ENCODE data around the gene SLC19A1.

DNA sequence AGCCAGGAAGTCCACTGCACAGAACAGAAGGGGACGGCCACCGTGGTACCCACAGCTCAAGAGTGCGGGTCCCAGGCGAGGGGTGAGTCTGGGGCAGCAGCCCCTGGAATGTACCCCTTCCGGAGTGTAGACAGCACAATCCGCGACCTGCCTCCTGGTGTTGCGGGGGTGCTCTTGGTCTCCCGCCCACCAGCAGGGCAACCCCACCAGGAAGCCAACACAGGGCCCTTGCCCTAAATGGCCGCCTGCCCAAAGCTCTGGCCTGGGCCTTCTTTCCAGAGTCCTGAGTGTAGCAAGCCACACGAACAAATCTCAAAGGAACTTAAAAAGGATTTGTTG is 1.1 kb upstream of the SLC19A1 start:
- TF ChIP-seq, protein P1, sequence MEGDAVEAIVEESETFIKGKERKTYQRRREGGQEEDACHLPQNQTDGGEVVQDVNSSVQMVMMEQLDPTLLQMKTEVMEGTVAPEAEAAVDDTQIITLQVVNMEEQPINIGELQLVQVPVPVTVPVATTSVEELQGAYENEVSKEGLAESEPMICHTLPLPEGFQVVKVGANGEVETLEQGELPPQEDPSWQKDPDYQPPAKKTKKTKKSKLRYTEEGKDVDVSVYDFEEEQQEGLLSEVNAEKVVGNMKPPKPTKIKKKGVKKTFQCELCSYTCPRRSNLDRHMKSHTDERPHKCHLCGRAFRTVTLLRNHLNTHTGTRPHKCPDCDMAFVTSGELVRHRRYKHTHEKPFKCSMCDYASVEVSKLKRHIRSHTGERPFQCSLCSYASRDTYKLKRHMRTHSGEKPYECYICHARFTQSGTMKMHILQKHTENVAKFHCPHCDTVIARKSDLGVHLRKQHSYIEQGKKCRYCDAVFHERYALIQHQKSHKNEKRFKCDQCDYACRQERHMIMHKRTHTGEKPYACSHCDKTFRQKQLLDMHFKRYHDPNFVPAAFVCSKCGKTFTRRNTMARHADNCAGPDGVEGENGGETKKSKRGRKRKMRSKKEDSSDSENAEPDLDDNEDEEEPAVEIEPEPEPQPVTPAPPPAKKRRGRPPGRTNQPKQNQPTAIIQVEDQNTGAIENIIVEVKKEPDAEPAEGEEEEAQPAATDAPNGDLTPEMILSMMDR (IDR thresholded peaks at IDR 0.05 in 8 of 11, conservative IDR thresholded peaks at IDR 0.05 in 3 of 11): no peak
- TF ChIP-seq POLR2AphosphoS5 (IDR thresholded peaks at IDR 0.05): no peak
